NCI-H345 (cell line): ENCODE results near the gene LUZP2.
A peak's percentile ranks its signal among the peaks of the same experiment; 100 is the strongest.
"Not testable (repeated sequence)": the region's sequence is repeated elsewhere in the genome, so short reads cannot be mapped to it uniquely, and the experiment has no call there.

Experiments used
- DNase-seq: peaks from one replicate; lab custom pipeline; 2025; lab: John Stamatoyannopoulos, UW

The LUZP2 gene

DNA sequence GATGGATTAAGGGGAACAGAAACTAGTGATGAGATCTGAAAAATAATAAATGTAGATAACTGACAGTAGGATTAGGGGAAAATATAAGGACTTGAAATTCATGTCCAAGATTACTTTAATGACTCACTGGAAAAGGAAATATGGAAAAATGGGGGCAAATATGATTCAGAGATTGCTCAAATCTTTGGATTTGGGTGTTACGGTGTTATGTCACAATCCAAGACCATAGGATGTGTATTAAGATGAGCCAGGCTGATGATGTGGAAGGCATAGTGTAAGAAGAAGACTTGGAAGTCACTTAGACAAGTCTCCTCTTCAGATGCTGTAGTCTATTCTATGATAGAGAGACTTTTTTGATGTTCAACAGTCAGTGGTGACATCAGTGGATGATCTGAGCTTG lies 323.7 kb downstream of the LUZP2 start:
- no peak for DNase-seq

- no peak for DNase-seq
Observed at GRCh38 chr11:24828938-24829605, 332.2 kb downstream of the LUZP2 start.

- no peak for DNase-seq
Observed at GRCh38 chr11:24833573-24833972, 336.7 kb downstream of the LUZP2 start.

DNA sequence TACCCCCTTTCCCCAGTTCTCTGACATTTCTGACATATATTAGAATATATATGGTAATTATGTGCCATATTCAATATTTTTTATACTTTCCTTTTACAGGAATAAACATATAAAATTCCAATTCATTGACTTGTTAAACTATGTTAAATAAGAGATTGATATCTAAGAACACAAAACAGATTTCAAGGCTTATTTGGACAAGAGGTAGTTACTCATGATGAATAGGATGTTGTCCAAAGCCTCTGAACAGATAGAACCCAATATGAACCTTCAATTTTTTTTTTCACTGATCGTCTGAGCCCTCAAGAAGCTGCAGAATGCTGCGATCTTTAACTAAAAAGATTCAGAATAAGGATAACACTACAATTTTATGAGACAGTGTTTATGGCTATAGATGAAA lies 340.3 kb downstream of the LUZP2 start:
- DNase-seq, result no peak

GRCh38 chr11:24842308-24842707 lies 345.5 kb downstream of the LUZP2 start:
- DNase-seq, result no peak

DNA sequence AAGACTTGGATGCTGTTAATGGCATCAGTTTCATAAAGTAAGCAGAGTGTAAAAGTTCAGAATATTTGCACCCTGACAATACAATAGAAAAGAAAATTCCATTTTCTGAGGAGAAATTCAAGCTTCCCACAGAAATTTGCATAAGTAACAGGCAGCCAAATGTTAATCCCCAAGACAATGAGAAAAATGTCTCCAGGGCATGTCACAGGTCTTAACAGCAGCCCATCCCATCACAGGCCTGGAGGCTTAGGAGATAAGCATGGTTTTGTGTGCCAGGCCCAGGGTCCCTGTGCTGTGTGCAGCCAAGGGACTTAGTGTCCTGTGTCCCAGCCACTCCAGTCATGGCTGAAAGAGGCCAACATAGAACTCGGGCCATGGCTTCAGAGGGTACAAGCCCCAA lies 347.6 kb downstream of the LUZP2 start:
- DNase-seq, result no peak

GRCh38 chr11:24848857-24849256 lies 352.0 kb downstream of the LUZP2 start:
- DNase-seq, result no peak

DNA sequence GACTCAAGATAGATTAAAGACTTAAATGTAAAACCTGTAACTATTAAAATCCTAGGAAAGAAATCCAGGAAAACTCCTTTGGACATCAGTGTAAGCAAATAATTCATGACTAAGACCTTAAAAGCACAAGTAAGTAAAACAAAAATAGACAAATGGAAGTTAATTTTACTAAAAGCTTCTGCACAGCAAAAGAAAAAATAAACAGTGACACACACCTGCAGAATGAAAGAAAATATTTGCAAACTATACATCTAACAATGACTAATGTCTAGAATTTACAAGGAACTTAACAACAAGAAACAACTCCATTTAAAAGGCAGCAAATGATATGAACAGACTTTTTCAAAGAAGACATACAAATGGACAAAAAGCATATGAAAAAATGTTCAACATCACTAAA lies 359.1 kb downstream of the LUZP2 start:
- no peak for DNase-seq

GRCh38 chr11:24859801-24860300 lies 363.0 kb downstream of the LUZP2 start:
- no peak for DNase-seq

DNA sequence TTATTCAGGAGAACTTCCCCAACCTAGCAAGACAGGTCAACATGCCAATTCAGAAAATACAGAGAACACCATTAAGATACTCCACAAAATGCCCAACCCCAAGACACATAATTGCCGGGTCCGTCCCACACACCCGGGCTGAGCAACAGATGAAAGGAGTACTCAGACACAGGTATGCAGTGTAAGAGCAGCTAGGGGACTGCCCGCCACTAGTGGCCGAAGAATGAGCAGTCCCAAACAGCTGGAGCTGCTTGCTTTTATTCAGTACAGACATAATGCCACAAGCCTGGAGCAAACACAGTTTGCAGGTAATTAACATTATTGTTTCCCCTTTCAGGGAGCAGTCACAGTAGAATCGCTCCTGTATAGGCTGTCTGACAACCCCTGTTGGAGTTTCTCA lies 364.6 kb downstream of the LUZP2 start:
- DNase-seq, result no peak

GRCh38 chr11:24866743-24867142 lies 369.9 kb downstream of the LUZP2 start:
- no peak for DNase-seq

GRCh38 chr11:24870048-24870447 lies 373.2 kb downstream of the LUZP2 start:
- no peak for DNase-seq

DNA sequence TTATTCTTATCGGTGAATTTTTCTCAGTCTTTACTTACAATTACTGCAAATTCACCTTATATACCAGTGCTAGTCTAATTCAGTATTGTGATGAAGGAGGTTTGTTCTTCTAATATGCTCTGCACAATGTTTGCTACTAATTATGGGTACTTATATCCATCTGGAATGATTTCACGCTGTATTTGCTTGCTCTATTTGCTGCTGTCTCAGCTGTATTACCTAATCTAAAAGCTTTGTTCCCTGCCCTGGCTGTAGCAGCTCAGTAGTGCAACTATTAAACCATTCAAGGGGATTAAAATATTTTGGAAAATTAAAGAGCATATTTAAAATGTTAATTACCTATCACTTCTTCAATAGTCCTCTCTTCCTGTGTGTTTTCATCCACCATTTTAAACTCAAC lies 375.3 kb downstream of the LUZP2 start:
- no peak for DNase-seq

DNA sequence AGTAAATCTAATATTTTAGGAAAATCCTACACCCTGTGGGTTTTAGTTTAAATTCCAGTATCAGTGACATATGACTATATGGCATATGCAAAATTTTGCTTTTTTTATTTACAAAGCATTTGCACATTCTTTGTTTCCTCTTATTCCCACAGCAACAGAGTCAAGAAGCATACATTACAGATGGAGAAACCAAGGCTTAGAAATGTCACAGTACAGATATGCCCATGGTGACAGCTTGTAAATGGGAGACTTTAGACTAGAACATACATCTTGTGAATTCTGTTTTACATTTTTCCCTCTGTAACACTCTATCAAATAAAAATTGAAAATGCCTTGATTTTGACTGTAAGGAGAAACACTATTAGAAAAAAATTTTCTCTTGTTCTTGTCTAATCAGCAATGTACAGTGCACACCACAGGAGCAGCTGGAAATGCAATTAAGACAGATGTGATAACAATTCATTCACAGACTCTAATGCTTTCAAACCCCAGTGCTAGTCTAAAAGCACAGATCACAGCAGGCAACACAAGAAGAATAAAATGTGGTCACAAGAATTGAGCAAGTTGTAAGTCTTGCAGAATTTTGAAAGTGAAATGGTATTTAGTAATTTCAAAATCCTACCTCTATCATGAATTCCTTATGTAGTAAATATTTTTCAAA lies 375.9 kb downstream of the LUZP2 start:
- no peak for DNase-seq

DNA sequence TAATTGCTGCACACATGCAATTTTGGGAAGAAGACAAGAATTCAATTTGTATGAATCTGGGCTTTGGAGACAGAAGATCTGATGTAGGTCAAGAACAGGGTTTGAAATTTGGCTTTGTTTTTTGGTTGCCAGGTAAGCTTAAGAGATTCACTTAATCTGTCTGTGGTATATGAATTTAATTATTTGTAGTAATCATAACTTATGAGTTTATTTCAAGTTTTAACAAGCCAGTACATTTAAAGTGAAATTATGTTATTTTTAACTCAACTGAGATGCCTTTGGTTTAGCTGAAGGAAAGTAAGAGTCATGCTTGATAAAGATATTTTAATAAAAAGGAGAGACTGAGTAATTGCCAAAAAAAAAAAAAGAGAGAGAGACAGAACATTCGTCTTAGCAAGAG lies 384.1 kb downstream of the LUZP2 start:
- no peak for DNase-seq

- DNase-seq, result peak; percentile 10
Observed at GRCh38 chr11:24885580-24886173, 388.8 kb downstream of the LUZP2 start.

DNA sequence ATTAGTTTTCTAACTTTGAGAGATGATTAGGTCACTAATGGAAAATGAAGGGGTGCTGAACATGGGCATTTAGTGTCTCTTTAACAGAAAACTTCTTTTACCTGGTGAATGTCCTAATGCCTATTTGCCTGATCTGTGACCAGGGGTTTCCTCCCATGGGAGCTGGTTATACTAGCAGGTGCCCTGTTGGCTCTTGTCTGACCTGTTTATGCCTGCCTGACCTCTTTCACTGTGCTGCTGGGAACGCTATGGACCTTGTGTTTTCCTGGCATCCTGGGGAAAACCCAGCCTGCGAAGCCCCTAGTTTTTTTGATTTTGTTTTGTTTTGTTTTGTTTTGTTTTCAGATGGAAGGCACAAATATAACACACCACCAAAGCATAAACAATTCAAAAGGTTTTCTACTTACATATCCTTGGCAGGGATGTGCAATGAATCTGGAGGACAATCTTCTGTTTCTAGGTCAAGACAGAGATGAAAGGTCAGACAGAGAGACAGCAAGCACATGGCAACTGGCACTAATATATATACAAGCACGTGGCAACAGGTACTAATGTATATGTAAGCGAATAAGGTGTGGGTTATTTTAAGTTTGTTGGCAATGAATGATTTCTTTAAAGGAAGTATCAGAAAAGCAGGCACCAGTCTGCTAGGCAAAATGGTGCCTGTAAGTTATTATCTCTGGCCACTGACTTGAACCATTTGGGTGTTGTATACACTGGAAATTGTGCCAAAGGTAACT lies 390.2 kb downstream of the LUZP2 start:
- no peak for DNase-seq

GRCh38 chr11:24890426-24890825 lies 393.6 kb downstream of the LUZP2 start:
- no peak for DNase-seq

DNA sequence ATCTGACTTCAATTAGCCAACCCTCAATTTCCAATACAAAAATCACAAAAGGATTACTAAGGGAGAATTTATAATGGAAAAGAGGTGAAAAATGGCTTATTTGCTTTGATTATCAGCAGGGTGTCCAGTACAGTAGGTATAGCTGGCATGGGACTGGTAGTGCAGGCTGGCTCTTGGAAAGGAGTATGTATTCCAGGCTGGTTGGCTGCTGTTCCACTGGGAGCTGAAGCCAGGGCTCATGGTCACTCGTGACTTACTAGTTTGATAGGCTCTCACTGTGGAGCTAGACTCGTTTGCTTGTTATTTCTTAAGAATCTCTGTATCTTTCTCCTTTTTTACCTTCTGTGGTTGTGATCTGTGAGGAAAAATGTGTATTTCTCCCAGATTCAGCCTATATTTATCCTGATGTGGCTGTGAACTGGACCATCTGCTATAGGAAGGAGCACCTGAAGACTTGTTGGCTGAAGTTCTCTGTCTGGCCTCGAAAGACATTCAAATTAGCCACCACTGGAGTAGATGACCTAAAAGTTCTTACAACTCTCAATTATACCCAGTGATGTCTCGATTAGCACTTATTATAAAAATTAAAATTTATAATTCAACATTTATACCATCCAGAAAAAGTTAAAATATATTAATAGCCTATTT lies 395.1 kb downstream of the LUZP2 start:
- not testable (repeated sequence) for DNase-seq

GRCh38 chr11:24896118-24896835 lies 399.4 kb downstream of the LUZP2 start:
- no peak for DNase-seq

- no peak for DNase-seq
Observed at GRCh38 chr11:24900514-24900913, 403.7 kb downstream of the LUZP2 start.
